HG03025 (cell line): ENCODE results near the gene MAP6D1.

Experiments
- ATAC-seq: cut with Tn5 transposase; IDR thresholded peaks from one replicate; pipeline ENCODE4 v1.9.1; 2021; ENCODE audit warnings: mild to moderate bottlenecking, moderate library complexity; ENCODE audit not compliant: unreplicated experiment, low FRiP score

Gene MAP6D1

DNA sequence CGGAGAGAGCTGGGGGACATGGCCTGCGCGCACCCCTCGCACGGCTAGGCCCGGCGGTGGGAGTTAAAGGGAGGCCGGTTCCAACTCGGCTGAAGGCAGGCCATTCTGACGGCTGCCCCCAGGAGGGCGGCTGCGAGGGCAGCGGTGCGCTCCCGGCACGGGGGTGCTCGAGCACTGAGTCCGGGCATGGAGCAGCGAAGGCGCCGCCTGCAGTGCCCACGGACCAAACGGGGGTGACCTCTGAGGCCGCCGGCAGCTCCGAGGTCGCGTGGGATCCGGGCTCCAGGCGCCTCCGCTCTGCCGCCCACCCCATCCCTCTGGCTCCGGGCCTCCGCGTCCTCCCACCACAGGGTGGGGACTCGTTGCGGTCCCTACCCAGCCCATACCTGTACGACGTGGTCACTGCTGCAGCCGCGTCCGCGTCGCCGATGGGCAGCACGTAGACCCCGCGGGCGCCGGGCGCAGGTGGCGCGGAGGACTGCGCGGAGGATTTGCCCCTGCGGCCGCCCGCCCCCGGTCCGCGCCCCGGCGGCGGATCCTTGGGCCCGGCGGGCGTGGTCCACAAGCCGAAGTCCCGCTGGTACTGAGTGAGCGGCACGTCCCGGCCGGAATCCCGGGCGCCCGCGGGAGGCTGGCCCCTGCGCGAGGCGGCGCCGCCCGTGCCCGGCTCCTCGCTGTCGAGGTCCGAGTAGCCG lies 469 bp downstream of the MAP6D1 start:
- ATAC-seq, result no peak

DNA sequence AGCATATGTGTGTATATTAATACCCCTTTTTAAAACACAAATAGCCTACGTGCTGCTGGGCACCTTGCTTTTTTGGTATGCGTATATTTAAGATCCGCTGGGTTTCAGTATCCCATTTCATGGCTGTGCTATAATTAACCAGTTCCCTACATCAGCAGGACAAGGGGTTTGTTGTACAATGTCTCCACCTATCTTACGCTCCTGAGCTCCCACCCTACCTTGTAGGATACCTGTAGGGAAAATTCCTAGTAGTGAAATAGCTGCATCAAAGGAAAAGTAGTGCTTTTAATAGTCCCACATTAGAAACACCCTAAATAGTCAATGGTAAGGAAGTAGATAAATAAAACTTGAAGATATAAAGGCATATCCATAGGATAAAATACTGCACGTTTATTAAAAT lies 1.4 kb downstream of the MAP6D1 start:
- no peak for ATAC-seq

DNA sequence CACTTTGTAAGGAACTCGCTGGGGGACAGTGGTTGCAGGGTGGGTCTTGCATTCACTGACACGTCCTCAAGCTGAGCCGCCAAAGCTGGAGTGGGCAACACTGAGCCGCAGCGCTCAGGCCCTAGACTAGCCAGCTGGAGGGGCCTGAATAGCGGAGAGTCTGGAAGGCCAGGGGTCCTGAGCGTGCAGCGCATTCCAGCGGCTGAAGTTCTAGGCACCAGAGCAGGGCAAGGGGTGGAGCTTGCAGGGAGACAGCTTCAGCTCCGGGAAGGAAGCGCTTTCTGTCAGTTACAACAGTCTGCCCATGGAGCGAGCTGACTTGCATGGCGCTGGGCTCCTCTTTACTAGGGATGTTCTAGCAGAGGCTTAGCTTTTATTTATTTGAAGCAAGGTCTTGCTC lies 2.7 kb downstream of the MAP6D1 start:
- no peak for ATAC-seq

DNA sequence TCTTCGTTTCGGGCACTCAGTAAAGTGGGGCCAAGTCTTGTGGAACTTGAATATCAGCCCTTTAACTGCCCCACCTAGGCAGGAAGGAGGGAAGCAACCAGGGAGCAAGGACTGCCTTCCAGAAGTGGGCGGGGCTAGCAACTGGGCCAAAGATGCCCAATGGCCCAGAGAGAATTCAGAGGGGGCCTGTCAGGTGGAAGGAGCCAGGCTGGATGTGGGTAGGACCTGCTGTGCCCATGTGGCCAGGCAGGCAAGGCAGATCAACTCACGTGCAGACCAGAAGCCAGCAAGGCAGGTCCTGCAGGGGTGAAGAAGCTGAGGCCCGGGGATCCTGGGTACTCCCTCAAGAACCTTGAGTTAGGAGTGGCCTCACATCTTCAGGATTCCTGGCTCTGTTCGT lies 5.5 kb downstream of the MAP6D1 start:
- ATAC-seq, result no peak

DNA sequence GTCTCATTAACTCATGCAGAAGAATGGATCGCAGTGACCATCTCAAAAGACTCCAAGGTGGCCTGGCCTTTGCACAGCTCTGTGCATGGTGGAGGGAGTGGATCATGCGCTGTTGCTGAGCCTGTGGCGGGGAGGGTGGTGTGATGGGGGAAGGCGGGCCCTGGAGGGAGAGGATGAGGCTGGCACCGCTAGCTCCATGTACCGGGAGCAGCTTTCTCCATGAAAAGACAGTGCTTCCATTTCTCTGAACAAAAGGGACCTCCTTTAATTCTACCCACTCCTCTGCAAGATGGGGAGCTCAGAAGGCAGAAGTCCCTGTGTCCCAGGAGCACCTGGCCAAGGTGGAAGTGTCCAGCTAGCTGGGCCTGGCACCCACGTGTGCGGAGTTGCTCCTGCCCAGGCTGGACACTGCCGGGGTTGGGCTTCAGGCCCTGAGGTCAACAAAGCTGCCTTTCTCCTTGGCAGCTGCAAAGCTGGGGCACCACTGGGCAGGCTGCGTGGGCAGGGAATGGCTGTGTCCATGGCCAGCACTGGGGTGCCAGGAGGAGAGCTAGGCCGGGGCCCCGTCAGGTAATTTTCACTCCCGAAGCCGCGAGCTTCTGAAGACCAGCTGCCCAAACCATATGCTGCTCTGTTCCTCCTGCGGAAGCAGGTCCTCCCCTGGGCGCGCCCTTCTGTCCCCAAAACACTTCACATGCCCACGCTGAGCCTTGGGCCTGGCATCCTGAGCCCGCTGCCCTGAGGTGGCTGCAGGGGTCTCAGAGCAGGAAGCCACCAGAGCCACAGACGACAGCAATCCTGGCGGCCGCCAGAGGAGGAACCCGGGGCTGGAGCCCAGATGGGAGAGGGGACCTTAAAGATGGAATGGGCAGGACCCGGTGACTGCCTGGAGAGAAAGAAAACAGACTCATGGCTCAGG lies 6.4 kb downstream of the MAP6D1 start:
- no peak for ATAC-seq

DNA sequence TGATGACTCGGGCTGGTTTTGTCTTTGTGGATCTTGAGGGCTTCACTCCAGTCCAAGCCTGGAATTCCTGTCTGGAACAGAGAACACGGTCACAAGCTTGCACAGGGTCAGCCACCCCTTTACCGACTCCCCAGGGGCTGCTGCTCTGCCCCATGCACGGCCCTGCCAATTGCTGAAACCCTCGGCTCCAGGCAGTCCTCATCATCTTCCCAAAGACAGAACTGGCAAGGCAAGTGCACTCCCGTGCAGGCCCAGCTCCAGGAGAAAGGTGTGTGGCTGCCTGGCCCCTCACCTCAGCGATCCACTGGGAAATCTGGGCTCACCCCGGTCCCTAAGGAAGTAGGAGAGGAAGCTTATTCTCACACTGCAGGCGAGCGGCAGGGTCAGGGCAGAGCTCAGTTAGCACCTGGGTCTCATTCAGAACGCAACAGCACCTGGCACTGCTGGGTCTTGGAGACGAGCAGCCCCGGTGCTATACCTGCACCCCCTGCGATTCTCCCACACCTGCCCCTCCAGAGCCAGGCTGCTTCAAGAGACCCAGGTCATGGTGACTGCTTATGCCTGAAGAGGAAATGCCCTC lies 7.2 kb downstream of the MAP6D1 start:
- ATAC-seq, result no peak

DNA sequence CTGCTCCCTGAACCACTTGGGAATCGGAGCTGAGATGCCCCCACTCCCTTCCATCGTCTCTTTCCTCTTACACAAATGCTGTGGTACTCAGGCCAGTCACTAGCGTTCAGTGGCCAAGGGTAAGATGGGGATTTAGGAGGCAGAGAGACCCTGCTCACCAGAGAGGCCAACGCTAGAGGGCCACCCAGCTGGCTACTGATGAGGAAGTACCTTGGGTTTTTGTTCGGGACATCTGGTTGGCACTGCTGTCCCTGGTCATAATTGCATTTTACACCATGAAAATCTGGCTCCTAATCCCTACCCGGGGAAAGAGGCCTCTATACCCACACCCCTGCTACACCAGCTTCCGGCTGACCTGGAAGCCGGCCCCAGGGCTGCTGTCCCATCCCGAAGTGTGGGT lies 7.7 kb downstream of the MAP6D1 start:
- ATAC-seq, result no peak

DNA sequence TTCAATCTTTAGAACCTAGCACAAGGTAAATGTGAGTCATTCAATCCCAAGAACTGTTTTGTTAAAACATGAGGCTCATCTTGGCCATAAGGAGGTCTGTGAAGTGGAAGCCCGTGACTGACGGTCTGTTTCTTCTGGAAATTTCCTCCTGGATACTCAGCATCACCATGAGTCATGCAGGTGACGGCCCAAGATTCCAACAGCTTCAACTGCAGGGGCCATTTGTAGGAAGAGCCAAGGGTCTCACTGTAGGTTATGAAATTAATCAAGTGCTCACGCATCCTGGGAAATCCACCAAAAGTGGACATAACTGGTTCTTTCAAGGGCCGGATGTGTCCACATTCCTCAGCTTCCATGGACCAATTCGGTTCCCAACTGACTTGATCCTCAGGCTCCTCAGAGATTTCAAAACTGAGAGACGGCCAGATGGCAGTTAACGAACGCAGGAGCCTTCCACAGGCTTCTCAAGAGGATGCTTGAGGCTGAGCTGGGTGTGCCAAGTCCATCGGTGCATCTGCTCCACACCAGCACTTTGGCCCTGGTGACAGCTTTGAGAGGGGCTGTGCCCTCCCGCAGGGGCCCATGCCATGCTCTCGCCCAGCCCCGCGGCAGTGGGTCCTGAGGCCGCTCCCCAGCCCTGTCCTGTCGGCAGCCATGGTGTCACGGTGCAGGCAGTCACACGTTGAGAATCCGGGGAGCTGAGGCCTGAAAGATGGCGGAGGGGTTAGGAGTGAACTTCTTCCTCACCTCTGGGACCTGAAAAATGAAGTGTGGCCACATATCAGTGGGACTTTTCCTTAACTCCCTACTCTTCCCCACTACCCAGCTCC lies 8.5 kb downstream of the MAP6D1 start:
- ATAC-seq, result no peak

DNA sequence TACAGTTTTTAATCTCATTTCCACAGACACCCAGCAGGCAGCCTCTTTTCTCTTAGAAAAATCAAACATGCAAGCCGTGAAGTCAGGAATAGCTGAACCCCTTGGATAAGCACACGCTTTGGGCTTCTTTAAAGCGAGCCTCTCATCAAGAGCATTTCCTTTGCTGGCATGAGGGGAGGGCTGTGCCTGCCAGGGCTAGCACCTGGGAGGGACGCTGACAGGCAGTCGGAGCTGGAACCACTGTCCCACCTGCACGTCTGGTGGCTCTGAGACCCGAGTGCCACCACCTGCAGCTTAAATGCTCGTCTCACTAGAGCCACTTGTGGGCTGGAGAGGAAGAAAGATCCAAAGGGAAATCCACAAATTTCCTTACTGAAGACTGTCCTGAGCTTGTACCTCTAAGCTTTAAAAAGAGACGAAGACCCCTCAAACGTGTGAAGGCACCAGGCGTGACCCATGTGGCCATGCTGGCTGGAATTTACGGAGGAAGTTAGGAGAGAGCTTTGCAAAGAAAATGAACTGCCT lies 9.4 kb downstream of the MAP6D1 start:
- no peak for ATAC-seq

DNA sequence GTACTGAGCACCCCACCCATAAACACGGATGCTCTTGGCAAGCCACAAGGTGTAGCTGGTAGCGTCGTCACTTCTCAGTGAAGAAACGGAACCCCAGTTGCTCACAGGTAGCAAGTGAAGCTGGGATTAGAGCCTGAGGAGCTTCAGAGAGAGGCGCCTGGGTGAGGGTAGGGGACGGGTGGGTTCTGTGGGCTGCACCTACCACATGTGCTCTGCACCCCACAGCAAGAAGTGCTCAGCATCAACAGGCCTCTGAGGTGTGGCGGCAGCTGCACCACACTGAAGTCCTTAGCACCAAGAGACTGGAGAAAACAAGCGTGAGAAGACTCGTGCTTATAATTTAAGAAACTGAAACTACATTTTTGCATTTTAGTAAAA lies 9.8 kb downstream of the MAP6D1 start:
- no peak for ATAC-seq

DNA sequence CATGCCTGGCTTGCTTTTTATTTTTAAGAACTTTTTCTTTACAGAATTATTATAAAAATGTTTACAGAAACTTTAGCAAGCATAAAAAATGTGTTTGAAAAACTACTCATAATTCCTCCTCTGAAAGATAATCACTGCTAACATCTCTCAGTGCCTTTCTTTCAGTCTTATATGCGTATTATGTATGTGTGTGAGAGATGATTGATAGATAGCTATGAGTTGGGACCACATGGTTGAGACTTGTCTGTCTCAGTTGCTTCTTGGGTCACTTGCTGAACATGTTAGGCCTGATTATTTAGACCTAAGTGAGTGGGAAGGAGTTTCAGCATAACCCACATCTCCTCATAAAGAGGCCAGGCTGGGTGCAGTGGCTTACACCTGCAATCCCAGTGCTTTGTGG lies 11.1 kb downstream of the MAP6D1 start:
- no peak for ATAC-seq

DNA sequence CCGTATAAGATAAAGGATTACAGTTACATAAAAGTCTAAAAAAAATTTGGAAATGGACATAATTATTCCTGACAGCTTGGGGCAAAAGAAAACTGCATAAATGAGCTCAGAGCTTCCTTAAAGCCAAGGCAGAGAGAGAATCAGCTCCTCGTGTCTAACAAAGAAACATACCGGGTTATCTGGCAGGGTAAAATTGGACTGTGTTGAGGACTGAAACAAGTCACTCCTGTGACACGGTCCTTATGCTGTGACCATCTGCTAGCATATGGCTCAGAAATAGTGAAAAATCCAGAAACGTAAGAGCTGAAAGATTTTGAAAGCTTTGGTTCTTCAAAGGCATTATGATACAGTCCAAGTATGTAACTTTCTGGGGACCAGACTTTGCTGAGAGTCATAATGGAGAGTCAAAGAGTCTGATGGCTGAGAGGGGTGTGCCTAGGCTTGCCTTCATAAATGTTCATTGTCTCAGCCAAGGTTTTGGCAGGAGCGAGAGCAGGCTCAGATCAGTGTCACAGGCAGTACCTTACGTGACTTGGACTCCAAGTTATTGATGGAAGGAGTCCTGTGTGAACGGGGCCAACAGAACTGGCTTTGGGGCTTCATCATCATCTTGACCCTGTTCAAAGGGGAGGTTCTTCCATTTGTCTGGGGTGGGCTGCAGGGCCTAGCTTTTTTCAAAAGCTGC lies 12.5 kb downstream of the MAP6D1 start:
- ATAC-seq, result no peak

DNA sequence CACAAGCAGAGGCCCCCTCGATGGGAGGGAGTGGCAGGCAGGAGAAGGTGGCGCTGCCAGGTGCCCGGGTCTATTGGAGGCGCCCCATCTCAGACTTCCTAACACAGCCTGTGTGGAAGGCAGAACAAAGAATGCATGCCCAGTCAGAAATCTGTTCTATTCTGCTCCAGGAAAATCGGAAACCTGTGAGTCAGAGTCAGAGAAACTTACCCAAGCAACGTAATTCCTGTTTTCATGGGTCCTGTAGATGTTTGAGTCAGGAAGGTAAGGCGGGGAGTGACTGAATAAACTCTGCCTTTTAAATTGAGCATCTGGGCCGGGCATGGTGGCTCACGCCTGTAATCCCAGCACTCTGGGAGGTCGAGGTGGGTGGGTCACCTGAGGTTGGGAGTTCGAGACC lies 13.7 kb downstream of the MAP6D1 start:
- ATAC-seq, result no peak

DNA sequence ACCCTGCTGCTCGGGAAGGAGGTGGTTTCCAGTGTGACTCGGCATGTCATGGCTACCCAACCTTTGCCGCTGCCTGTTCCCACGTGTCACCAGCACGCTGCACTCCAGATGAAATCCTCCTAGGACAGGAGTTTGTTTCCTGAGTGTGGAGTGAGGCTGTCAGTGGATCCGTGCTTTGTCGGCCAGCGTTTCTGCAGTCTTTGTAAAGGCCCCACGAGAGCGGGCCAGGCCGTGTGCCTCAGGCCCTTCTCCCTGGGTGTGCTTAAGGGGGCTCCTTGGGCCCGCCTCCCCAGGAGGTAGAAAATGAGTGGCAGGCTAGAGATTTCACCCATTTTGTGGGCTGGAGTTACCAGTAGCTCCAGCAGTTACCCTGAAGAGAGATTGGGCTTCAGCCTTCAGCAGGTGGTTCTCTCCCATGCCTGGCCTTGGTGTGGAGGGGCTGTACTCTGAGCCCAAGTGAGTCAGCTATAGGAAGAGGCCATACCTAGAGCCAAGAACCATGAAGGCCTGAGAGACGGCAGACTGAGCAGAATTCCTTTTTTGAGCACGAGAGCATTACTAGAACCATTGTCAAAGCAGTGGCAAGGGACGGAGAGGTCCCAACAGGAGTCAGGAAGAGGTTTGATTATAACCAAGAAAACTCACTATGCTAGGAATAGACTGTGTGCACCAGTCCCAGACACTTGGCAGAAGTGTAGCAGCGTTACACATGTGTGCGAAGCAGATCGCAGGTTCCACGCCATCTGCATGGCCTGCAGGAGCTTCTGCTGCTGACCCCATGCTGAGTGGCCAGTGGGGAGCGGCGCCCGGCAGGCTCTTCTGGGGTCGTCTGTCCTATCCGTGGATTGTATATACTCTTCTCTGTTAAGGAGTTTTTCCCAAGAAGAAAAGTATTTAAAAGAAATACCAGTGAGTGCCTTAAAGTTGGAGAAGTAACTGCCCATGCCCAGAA lies 14.5 kb downstream of the MAP6D1 start:
- no peak for ATAC-seq

DNA sequence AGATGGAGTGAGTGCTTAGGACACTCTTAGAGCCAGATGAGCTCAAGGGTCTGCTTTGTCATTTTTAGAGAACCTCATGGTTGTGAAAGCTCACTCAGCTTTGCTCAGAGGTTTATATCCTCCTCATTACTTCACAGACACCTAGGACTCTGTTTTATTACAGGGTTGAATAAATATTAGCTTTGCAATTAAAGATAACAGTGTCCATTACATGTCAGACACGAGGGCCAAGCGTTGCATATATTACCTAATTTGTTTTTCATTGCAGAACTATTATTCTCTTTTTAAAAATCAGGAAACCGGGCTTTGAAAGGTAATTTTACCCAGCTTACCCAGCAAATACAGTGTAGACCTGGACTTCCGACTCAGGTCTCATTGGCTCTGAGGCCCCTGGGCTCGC lies 16.1 kb downstream of the MAP6D1 start:
- ATAC-seq, result no peak

DNA sequence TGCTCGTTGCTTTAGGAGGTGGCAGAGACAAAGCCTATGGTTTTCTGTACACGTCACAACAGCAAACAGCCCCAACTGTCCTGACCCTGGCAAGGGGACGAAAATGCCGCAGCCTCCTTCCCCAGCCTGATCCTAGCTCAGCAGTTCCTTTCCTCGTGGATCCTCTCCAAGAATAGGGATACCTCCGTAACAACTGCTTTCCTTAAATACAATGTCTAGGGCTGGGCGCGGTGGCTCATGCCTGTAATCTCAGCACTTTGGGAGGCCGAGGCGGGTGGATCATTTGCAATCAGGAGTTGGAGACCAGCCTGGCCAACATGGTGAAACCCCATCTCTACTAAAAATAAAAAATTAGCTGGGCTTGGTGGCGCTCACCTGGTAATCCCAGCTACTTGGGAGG lies 17.0 kb downstream of the MAP6D1 start:
- ATAC-seq, result no peak

DNA sequence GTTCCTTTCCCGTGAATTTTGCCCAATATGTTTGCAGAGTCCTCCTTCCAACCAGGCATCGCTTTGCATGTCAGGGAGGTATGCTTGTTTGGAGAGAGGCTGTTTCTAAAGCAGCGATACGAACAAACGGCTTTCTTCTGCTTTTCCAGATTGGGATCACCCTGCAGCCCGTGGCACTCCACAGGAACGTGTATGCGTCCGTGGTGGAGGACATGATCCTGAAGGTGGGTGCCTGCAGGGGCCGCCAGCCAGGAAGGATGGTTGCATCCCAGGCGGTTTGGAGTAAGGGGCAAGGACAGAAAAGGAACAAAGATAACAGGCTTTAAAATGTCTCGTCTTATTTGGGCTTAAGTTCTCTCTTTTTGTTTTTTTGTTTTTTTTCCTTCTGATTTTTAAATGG lies 17.5 kb downstream of the MAP6D1 start:
- no peak for ATAC-seq

DNA sequence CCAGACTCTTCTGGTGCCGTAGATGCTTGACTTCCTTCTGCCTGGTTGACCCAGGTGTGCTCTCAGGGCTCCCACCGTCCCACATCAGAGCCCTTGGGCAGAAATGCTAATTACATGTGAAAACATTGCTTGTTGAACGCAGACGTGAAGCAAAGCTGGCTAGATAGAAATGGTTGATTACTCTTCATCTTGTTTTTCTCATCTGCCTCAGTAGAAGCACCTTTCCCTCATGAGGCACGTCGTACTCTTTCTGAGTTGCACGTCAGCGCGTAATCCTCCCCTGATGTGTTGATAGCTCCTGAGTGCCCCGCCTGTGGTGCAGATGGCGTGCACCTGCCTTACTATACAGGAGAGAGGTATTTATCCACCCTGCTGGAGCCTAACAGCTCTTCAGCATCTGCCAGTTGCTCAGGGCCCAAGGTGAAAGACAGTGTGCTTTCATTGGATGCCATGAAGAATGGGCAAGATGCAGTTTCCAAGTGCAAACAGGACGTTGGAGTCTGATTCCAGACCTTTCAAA lies 18.1 kb downstream of the MAP6D1 start:
- no peak for ATAC-seq

DNA sequence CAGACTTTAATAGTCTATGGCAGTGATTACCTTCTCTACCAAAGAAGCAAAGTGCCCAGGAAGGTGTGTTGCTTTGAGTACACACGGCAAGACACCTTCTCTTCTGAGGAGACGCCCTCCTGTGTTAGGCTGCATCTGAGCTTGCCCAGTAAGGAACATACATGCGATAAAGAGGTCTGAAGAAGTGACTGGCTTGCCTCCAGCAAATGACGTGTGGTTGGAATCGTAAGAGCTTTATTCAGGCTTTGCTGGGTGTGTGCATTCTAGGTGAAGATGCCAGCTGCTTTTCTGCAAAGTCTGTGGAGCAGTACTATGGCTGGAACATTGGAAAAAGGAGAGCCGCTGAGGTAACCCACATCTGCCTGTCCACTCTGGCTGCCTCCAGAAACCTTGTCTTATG lies 22.4 kb downstream of the MAP6D1 start:
- ATAC-seq, result no peak
